OCI-LY1 (cell line): ENCODE measurements around the gene SULT1A3.

Source experiments
- CTCF ChIP-seq: fragments of 200-600 bp; sonication (generic), shearing (Covaris generic); IDR thresholded peaks from 2 replicates; pipeline ENCODE4 v1.5.1; 2017; ENCODE audit warnings: mild to moderate bottlenecking, antibody characterized with exemption, low read length, moderate library complexity, mixed read lengths
- EZH2 ChIP-seq: fragments of 200-600 bp; sonication (generic), shearing (Covaris generic); IDR thresholded peaks from 2 replicates; pipeline ENCODE4 v1.8.0; 2017; ENCODE audit warnings: borderline replicate concordance, mixed run types, mild to moderate bottlenecking, antibody characterized with exemption, low read length, moderate library complexity, mixed read lengths

DNA sequence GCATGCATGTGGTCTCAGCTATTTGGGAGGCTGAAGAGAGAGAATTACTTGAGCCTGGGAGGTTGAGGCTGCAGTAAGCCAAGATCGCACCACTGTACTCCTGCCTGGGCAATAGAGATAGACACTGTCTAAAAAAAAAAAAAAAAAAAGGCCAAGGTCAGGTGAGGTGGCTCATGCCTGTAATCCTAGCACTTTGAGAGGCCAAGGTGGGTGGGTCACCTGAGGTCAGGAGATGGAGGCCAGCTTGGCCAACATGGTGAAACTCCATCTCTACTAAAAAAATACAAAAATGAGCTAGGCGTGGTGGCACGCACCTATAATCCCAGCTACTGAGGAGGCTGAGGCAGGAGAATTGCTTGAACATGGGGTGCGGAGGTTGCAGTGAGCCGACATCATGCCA is 43.9 kb upstream of the SULT1A3 start:
- TF ChIP-seq CTCF (no peak), EZH2 (no peak)
